ENCODE measurements around the gene CDC37L1. TPM values are rescaled to one million over a fixed set of nuclear protein-coding genes. Genes with fewer than 3 reads are reported as not detected.

Gene CDC37L1
- total and polyA plus RNA-seq, 2 of the 8 experiments (the other 6 are each of a cell fraction or from before 2014, with no cell fraction given) = 4.6 to 23.8 TPM

GRCh38 chr9:4706021-4706420 lies 26.7 kb downstream of the CDC37L1 start:
- H2BK20ac ChIP-seq (ENCODE audit: low read length) = no peak overlapping the region
- H2BK120ac ChIP-seq (replicated peaks; ENCODE audit: low read depth, low read length) = no peak overlapping the region
- no peaks in the 10 kb centered on the region for H4K20me1 ChIP-seq (replicated peaks in 1 of 2; ENCODE audit: control insufficient read depth in 1 of 2, insufficient read depth in 2 of 2, low read length in 2 of 2)
- DNase-seq (ENCODE audit: low read depth in 1 of 2, low spot score in 2 of 2) (no peak), FAIRE-seq (no peak)
- no peak overlapping the region for H3K23ac ChIP-seq (ENCODE audit: insufficient read length)
- H3K9me3 ChIP-seq (ENCODE audit: insufficient read depth in 2 of 2, low read depth in 1 of 2, low read length in 1 of 2) = no peaks in the 10 kb centered on the region
- ChIA-PET POLR2A (ENCODE audit: partially characterized antibody) (no interaction called here), CTCF (ENCODE audit: partially characterized antibody) (no interaction called here)
- H3K27ac ChIP-seq (ENCODE audit: low read depth, low read length) = no peak overlapping the region
- TF ChIP-seq HDAC6 (IDR thresholded peaks at IDR 0.05; ENCODE audit: low read depth, low read length) (no peak), BRCA1 (IDR thresholded peaks at IDR 0.05; ENCODE audit: low read depth, low read length) (no peak), EZH2 (IDR thresholded peaks at IDR 0.05; ENCODE audit: low read depth, low read length, severe bottlenecking) (no peak), ATF2 (IDR thresholded peaks at IDR 0.05; ENCODE audit: low read length) (no peak), CHD2 (IDR thresholded peaks at IDR 0.05; ENCODE audit: low read length) (no peak), POLR2A (IDR thresholded peaks at IDR 0.05; ENCODE audit: control extremely low read depth in 1 of 2, low read depth in 2 of 2, low read length in 2 of 2) (no peak), GTF2F1 (IDR thresholded peaks at IDR 0.05; ENCODE audit: borderline replicate concordance, low read depth, low read length) (no peak), SP2 (IDR thresholded peaks at IDR 0.05; ENCODE audit: low read length) (no peak), HDAC2 (IDR thresholded peaks at IDR 0.05; ENCODE audit: borderline replicate concordance in 1 of 2, low read depth in 2 of 2, low read length in 2 of 2) (no peak), MAFK (IDR thresholded peaks at IDR 0.05; ENCODE audit: low read depth, low read length) (no peak), CTBP2 (IDR thresholded peaks at IDR 0.05; ENCODE audit: borderline replicate concordance, insufficient read depth, insufficient read length, low read length) (no peak), CBX5 (IDR thresholded peaks at IDR 0.05; ENCODE audit: low read depth, low read length) (no peak), JUND (IDR thresholded peaks at IDR 0.05; ENCODE audit: low read length) (no peak), SIRT6 (IDR thresholded peaks at IDR 0.05; ENCODE audit: low read length) (no peak)
- no peak overlapping the region for H3K14ac ChIP-seq (ENCODE audit: insufficient read length)
- no peaks in the 10 kb centered on the region for H3K4me1 ChIP-seq (replicated peaks in 1 of 4; ENCODE audit: control insufficient read depth in 3 of 4, insufficient read depth in 4 of 4, low read length in 3 of 4)
- H2AFZ ChIP-seq (ENCODE audit: low read length) = no peak overlapping the region
- H3K36me3 ChIP-seq (ENCODE audit: control insufficient read depth in 2 of 4, insufficient read depth in 4 of 4, low read length in 3 of 4) = peaks cover 3 to 19% (median 6%) of the 10 kb centered on the region in 4 experiments; a peak in 3 of 8 replicates
- H2BK5ac ChIP-seq (ENCODE audit: low read depth, low read length) = no peak overlapping the region
- no peak overlapping the region for H4K5ac ChIP-seq (ENCODE audit: insufficient read length, low read depth, low read length)
- no peak overlapping the region for H2BK12ac ChIP-seq (ENCODE audit: low read depth, low read length)
- no peaks in the 10 kb centered on the region for H3K27me3 ChIP-seq (replicated peaks in 1 of 4; ENCODE audit: control insufficient read depth in 3 of 4, extremely low read depth in 1 of 4, insufficient read depth in 3 of 4, low read length in 3 of 4)
- H2AK5ac ChIP-seq (ENCODE audit: low read depth, low read length) = no peak overlapping the region
- H4K91ac ChIP-seq (replicated peaks; ENCODE audit: insufficient read length, low read length) = no peak overlapping the region
- WGBS, 2 experiments (ENCODE audit: extremely low coverage in 1 of 2, insufficient coverage in 1 of 2, insufficient read length in 1 of 2, insufficient replicate concordance in 2 of 2, low coverage in 1 of 2, low lambda C conversion rate in 2 of 2, missing lambda C conversion rate in 1 of 2) = 88% methylated on average over 2 of the region's 2 CpGs; no CpG with 5 or more reads in 1 of the 2 experiments
- H3K79me2 ChIP-seq (ENCODE audit: control insufficient read depth in 1 of 2, insufficient read depth in 2 of 2, low read length in 2 of 2) = no peaks in the 10 kb centered on the region
- H3K9ac ChIP-seq (replicated peaks in 1 of 4; ENCODE audit: extremely low read depth in 1 of 4, low read depth in 3 of 4, low read length in 3 of 4) = no peak overlapping the region
- H3K56ac ChIP-seq (replicated peaks; ENCODE audit: insufficient read length, low read depth, low read length) = no peak overlapping the region
- H4K8ac ChIP-seq (ENCODE audit: extremely low read depth, insufficient read depth, low read length) = no peak overlapping the region
- no peak overlapping the region for H3K4me2 ChIP-seq (ENCODE audit: insufficient read depth in 1 of 2, low read depth in 2 of 2, low read length in 2 of 2)
- H3K18ac ChIP-seq (ENCODE audit: extremely low read depth, low read length) = no peak overlapping the region
- no peak overlapping the region for H2BK15ac ChIP-seq (ENCODE audit: low read length)
- H3K4ac ChIP-seq (replicated peaks; ENCODE audit: insufficient read length, low read depth, low read length) = no peak overlapping the region
- H3K79me1 ChIP-seq (ENCODE audit: low read depth, low read length) = no peaks in the 10 kb centered on the region
- H3K4me3 ChIP-seq (ENCODE audit: extremely low read depth in 1 of 4, insufficient read depth in 2 of 4, low read depth in 3 of 4, low read length in 4 of 4) = no peak overlapping the region
- H3K23me2 ChIP-seq (ENCODE audit: low read depth, low read length) = no peaks in the 10 kb centered on the region
